A549 (cell line): Measurements from ENCODE around the gene FCRL6. TPM values are rescaled to one million over a fixed set of nuclear protein-coding genes. Genes with fewer than 3 reads are reported as not detected.

Source experiments
- ATAC-seq, 2 experiments: fragments of 200-7000 bp in 1 of 2; fragments of >200 bp in 1 of 2; cut with Nextera tagmentation in 1 of 2; cut with Tn5 transposase in 1 of 2; 3 replicates each; pipeline versions ENCODE4 v1.8.0 to v1.9.1; 2018 to 2020; ENCODE audit warnings: mild to moderate bottlenecking in 1 of 2, moderate library complexity in 1 of 2
- CTCF ChIA-PET: fragments of 300-600 bp; sonication (Branson Sonifier 250); formaldehyde crosslinking; extraction: SDS; loops from one replicate; lab custom pipeline; 2021; ENCODE audit warnings: antibody characterized with exemption, inconsistent platforms; lab: Yijun Ruan, JAX
- POLR2A ChIA-PET: fragments of 350-600 bp; formaldehyde crosslinking; extraction: SDS; loops from one replicate; lab custom pipeline; 2021; ENCODE audit warnings: antibody characterized with exemption, inconsistent platforms; lab: Yijun Ruan, JAX
- DNase-seq, 2 experiments: peaks; one replicate each; pipeline versions ENCODE4 v3.0.0 to v3.0.0-alpha.2; 2011 to 2016; ENCODE audit warnings: low read depth in 1 of 2, low spot score in 1 of 2
- FAIRE-seq: peaks from 2 replicates; lab custom pipeline; 2011; peaks lifted over from hg19 to GRCh38; lab: Jason Lieb, UNC
- H3K27ac ChIP-seq, 2 experiments: fragments of >200 bp; sonication (Bioruptor Twin); formaldehyde crosslinking; 3 replicates each; pipeline ENCODE4 v1.5.1; 2016 to 2017
- H3K4me1 ChIP-seq: fragments of >200 bp; sonication (Bioruptor Twin); formaldehyde crosslinking; 3 replicates; pipeline ENCODE4 v1.6.1; 2016
- H3K4me2 ChIP-seq: fragments of >200 bp; sonication (Bioruptor Twin); formaldehyde crosslinking; 3 replicates; pipeline ENCODE4 v1.6.1; 2016
- H3K4me3 ChIP-seq: fragments of >200 bp; sonication (Bioruptor Twin); formaldehyde crosslinking; 3 replicates; pipeline ENCODE4 v1.5.1; 2016
- H3K9me3 ChIP-seq: fragments of >200 bp; sonication (Bioruptor Twin); formaldehyde crosslinking; 3 replicates; pipeline ENCODE4 v1.6.1; 2016
- BCL3 ChIP-seq: fragments of >200 bp; sonication (Bioruptor Twin); formaldehyde crosslinking; IDR thresholded peaks from 3 replicates; pipeline ENCODE4 v1.6.1; 2016
- BHLHE40 ChIP-seq: IDR thresholded peaks from 2 replicates; pipeline ENCODE4 v1.6.1; 2012; ENCODE audit warnings: low read depth, low read length, inconsistent platforms
- CBX8 ChIP-seq: fragments of 200-600 bp; sonication (generic); IDR thresholded peaks from 2 replicates; pipeline ENCODE4 v1.6.1; 2016
- CEBPB ChIP-seq, 2 experiments: fragments of >200 bp in 1 of 2; sonication (Bioruptor Twin) in 1 of 2; formaldehyde crosslinking in 1 of 2; IDR thresholded peaks; 2 replicates each; pipeline ENCODE4 v1.6.1; 2012 to 2016
- CHD2 ChIP-seq: fragments of 150-350 bp; IDR thresholded peaks from 2 replicates; pipeline ENCODE4 v1.6.1; 2014; ENCODE audit warnings: low read length; ENCODE audit not compliant: partially characterized antibody
- E2F6 ChIP-seq: IDR thresholded peaks from 2 replicates; pipeline ENCODE4 v1.6.1; 2012; ENCODE audit warnings: low read depth, borderline replicate concordance
- EHF ChIP-seq: fragments of 250-450 bp; sonication (Bioruptor Pico); IDR thresholded peaks from 2 replicates; pipeline ENCODE4 v1.5.0; 2020; ENCODE audit warnings: mild to moderate bottlenecking
- EHMT2 ChIP-seq: fragments of 200-600 bp; sonication (generic); IDR thresholded peaks from 2 replicates; pipeline ENCODE4 v1.6.1; 2016; ENCODE audit warnings: antibody characterized with exemption, low read depth, mild to moderate bottlenecking, moderate library complexity
- ESRRA ChIP-seq: fragments of 150-350 bp; IDR thresholded peaks from 2 replicates; pipeline ENCODE4 v1.6.1; 2014; ENCODE audit warnings: mild to moderate bottlenecking, low read length, borderline replicate concordance
- FOSB ChIP-seq: fragments of 250-450 bp; sonication (Bioruptor Pico); IDR thresholded peaks from 2 replicates; pipeline ENCODE4 v1.5.0; 2020; ENCODE audit warnings: mild to moderate bottlenecking, moderate library complexity
- FOSL2 ChIP-seq, 2 experiments: fragments of 450-650 bp in 1 of 2; fragments of >200 bp in 1 of 2; sonication (Bioruptor Twin) in 1 of 2; formaldehyde crosslinking; IDR thresholded peaks; 2 replicates each; pipeline versions ENCODE4 v1.5.0 to v1.6.1; 2016 to 2020; ENCODE audit warnings: mild to moderate bottlenecking in 1 of 2, moderate library complexity in 1 of 2
- HDAC2 ChIP-seq: fragments of 200-600 bp; sonication (generic); IDR thresholded peaks from 2 replicates; pipeline ENCODE4 v1.6.1; 2016
- HMGXB4 ChIP-seq: fragments of 250-450 bp; sonication (Bioruptor Pico); IDR thresholded peaks from 2 replicates; pipeline ENCODE4 v1.5.0; 2021; ENCODE audit warnings: mild to moderate bottlenecking, moderate library complexity, borderline replicate concordance
- HOXB5 ChIP-seq: fragments of 250-450 bp; sonication (Bioruptor Pico); IDR thresholded peaks from 2 replicates; pipeline ENCODE4 v1.5.0; 2020; ENCODE audit warnings: mild to moderate bottlenecking, moderate library complexity
- JUN ChIP-seq, 2 experiments: fragments of >200 bp; sonication (Bioruptor Twin); formaldehyde crosslinking; IDR thresholded peaks; 2 replicates in 1 of 2; 3 replicates in 1 of 2; pipeline ENCODE4 v1.6.1; 2016 to 2017
- KDM1A ChIP-seq: fragments of 200-600 bp; sonication (generic); IDR thresholded peaks from 2 replicates; pipeline ENCODE4 v1.6.1; 2016; ENCODE audit warnings: low read depth, mild to moderate bottlenecking
- MAZ ChIP-seq: fragments of 150-350 bp; IDR thresholded peaks from 2 replicates; pipeline ENCODE4 v1.6.1; 2014; ENCODE audit warnings: antibody characterized with exemption, low read depth, low read length, borderline replicate concordance
- NPAS2 ChIP-seq: fragments of 250-450 bp; sonication (Bioruptor Pico); IDR thresholded peaks from 2 replicates; pipeline ENCODE4 v1.8.0; 2022; ENCODE audit warnings: mild to moderate bottlenecking, moderate library complexity, borderline replicate concordance
- PBX3 ChIP-seq: IDR thresholded peaks from 2 replicates; pipeline ENCODE4 v1.6.1; 2012
- PHF8 ChIP-seq: fragments of 200-600 bp; sonication (generic); IDR thresholded peaks from 2 replicates; pipeline ENCODE4 v1.6.1; 2016; ENCODE audit warnings: low read depth, mild to moderate bottlenecking, antibody characterized with exemption, moderate library complexity, borderline replicate concordance
- POLR2A ChIP-seq: IDR thresholded peaks from 2 replicates; pipeline ENCODE4 v1.6.1; 2012; ENCODE audit warnings: mild to moderate bottlenecking, low read length
- RAD21 ChIP-seq, 2 experiments: fragments of >200 bp in 1 of 2; sonication (Bioruptor Twin) in 1 of 2; formaldehyde crosslinking in 1 of 2; IDR thresholded peaks in 1 of 2; conservative IDR thresholded peaks in 1 of 2; 2 replicates in 1 of 2; 3 replicates in 1 of 2; pipeline ENCODE4 v1.6.1; 2012 to 2018; ENCODE audit warnings: inconsistent platforms in 1 of 2
- RCOR1 ChIP-seq: fragments of 150-350 bp; IDR thresholded peaks from 2 replicates; pipeline ENCODE4 v1.6.1; 2014; ENCODE audit warnings: antibody characterized with exemption, low read length, low read depth
- RFX5 ChIP-seq: fragments of 450-650 bp; IDR thresholded peaks from 2 replicates; pipeline ENCODE4 v1.7.1; 2014; ENCODE audit warnings: antibody characterized with exemption, mild to moderate bottlenecking, moderate library complexity
- TFCP2L1 ChIP-seq: fragments of 250-450 bp; sonication (Bioruptor Pico); IDR thresholded peaks from 2 replicates; pipeline ENCODE4 v1.5.0; 2021; ENCODE audit warnings: mild to moderate bottlenecking
- ZFP36 ChIP-seq: fragments of 450-650 bp; IDR thresholded peaks from 2 replicates; pipeline ENCODE4 v1.6.1; 2014; ENCODE audit warnings: borderline replicate concordance; ENCODE audit not compliant: partially characterized antibody
- ZNF302 ChIP-seq: fragments of 250-450 bp; sonication (Bioruptor Pico); IDR thresholded peaks from 2 replicates; pipeline ENCODE4 v1.9.0; 2021; ENCODE audit warnings: inconsistent platforms, mild to moderate bottlenecking, moderate library complexity
- WGBS: methylation state at CpG from one replicate; pipeline ENCODE4 v1.1.6; 2017; ENCODE audit errors: missing lambda C conversion rate; 5-methylcytosine and 5-hydroxymethylcytosine counted together
- polyA plus RNA-seq, 4 experiments: library from polyadenylated mRNA; depleted of rRNA in 3 of 4; stranded (reverse); fragments of >200 nt; fragmentation: RNase III in 1 of 4; extraction: RNeasy Plus Mini Kit Qiagen cat#74134 plus additional on column Dnase treatment in 1 of 4; gene quantifications; 2 replicates in 3 of 4; 3 replicates in 1 of 4; pipeline ENCODE4 v1.2.3, GENCODE V29; 2011 to 2017

FCRL6 gene
- polyA plus RNA-seq, 2 of the 4 experiments (the other 2 are of a cell fraction) = not detected

- Histone ChIP-seq H3K9me3 (no peaks in the 10 kb centered on the region), H3K4me3 (no peak overlapping the region), H3K4me1 (peaks cover 3% of the 10 kb centered on the region; the same call in 1 of the 3 replicates), H3K4me2 (no peak overlapping the region), H3K27ac (no peak overlapping the region)
- no peak for FAIRE-seq
- no peak for TF ChIP-seq ZFP36
- TF ChIP-seq ESRRA = no peak
- TF ChIP-seq EHF (CRISPR knock-in tag) = no peak
- no peak for TF ChIP-seq NPAS2 (CRISPR knock-in tag)
- no peak for TF ChIP-seq BHLHE40
- no peak for TF ChIP-seq HDAC2
- TF ChIP-seq CHD2 = no peak
- TF ChIP-seq RAD21 (conservative IDR thresholded peaks at IDR 0.05 in 1 of 2, IDR thresholded peaks at IDR 0.05 in 1 of 2) = no peak
- no peak for TF ChIP-seq CBX8
- TF ChIP-seq RFX5 = no peak
- TF ChIP-seq EHMT2 = no peak
- TF ChIP-seq KDM1A = no peak
- TF ChIP-seq HMGXB4 (CRISPR knock-in tag) = no peak
- TF ChIP-seq JUN (IDR thresholded peaks at IDR 0.05) = no peak
- CTCF ChIA-PET = interaction anchor here (1.5 to 2.0 kb wide), 2 partner anchors 19 to 30 kb away, joined by 5 to 7 read pairs; no protein-coding TSS in a partner anchor
- no peak for ATAC-seq
- POLR2A ChIA-PET = no interaction called here
- no peak for DNase-seq
- 70% methylated on average over 8 of the region's 8 CpGs for WGBS
Observed at GRCh38 chr1:159861218-159861617, 59.1 kb downstream of the FCRL6 start.

- Histone ChIP-seq H3K4me2 (no peak overlapping the region), H3K9me3 (no peaks in the 10 kb centered on the region), H3K4me3 (no peak overlapping the region), H3K27ac (no peak overlapping the region), H3K4me1 (no peaks in the 10 kb centered on the region)
- FAIRE-seq (no peak), ATAC-seq (no peak), DNase-seq (no peak)
- WGBS = 55% methylated on average over 5 of the region's 5 CpGs
- TF ChIP-seq NPAS2 (CRISPR knock-in tag) = no peak
- TF ChIP-seq ZNF302 (CRISPR knock-in tag) = no peak
- TF ChIP-seq BCL3 = no peak
- CTCF ChIA-PET = interaction anchor here (1.1 to 2.0 kb wide), 2 partner anchors 10 to 29 kb away, joined by 3 to 7 read pairs; no protein-coding TSS in a partner anchor
- POLR2A ChIA-PET = no interaction called here
Observed at GRCh38 chr1:159862031-159862430, 59.9 kb downstream of the FCRL6 start.

- Histone ChIP-seq H3K4me1 (no peaks in the 10 kb centered on the region), H3K4me2 (no peak within 1 kb of the TSS), H3K4me3 (no peak within 1 kb of the TSS), H3K9me3 (no peaks in the 10 kb centered on the region), H3K27ac (no peak within 1 kb of the TSS)
- no peak for ATAC-seq
- no peak for DNase-seq
- 69% methylated on average over 1 of the region's 4 CpGs for WGBS
- no peak for TF ChIP-seq RCOR1
- TF ChIP-seq CBX8 = no peak
- TF ChIP-seq PBX3 = no peak
- no peak for TF ChIP-seq RFX5
- TF ChIP-seq PHF8 = no peak
- TF ChIP-seq TFCP2L1 (CRISPR knock-in tag) = no peak
- no peak for TF ChIP-seq FOSB
- no peak for TF ChIP-seq HOXB5 (CRISPR knock-in tag)
- no peak for TF ChIP-seq MAZ
- TF ChIP-seq CEBPB (IDR thresholded peaks at IDR 0.05) = no peak
- no peak for TF ChIP-seq FOSL2 (IDR thresholded peaks at IDR 0.05)
- no peak for TF ChIP-seq FOSL2 (CRISPR knock-in tag; IDR thresholded peaks at IDR 0.05)
- TF ChIP-seq POLR2A = no peak
- no peak for TF ChIP-seq ESRRA
- TF ChIP-seq E2F6 = no peak
- no peak for TF ChIP-seq KDM1A
- POLR2A ChIA-PET = no interaction called here
- CTCF ChIA-PET = interaction anchor here (1.1 to 2.0 kb wide), 2 partner anchors 10 to 29 kb away, joined by 3 to 7 read pairs; no protein-coding TSS in a partner anchor
- FAIRE-seq = no peak
Observed at GRCh38 chr1:159862557-159862956, 60.4 kb downstream of the FCRL6 start, which contains the start of gene VSIG8. Gene VSIG8, minus strand, starts transcription at chr1:159862657. Its CDS starts 136 bp downstream, at chr1:159862521.
